Activated CD8-positive, alpha-beta T cell treated with anti-CD3 and anti-CD28 coated beads for 36 hours (primary cell): ENCODE measurements around the gene MAPK9. TPM values are rescaled to one million over a fixed set of nuclear protein-coding genes. Genes with fewer than 3 reads are reported as not detected.

Experiments
- ATAC-seq: fragments of 200-7000 bp; cut with Tn5 transposase; one replicate; pipeline ENCODE4 v1.10.0; 2021; ENCODE audit warnings: mild to moderate bottlenecking, moderate library complexity
- CTCF ChIA-PET: fragments of 350-600 bp; sonication (Branson Sonifier 250); formaldehyde crosslinking; loops from one replicate; lab custom pipeline; 2021; ENCODE audit warnings: antibody characterized with exemption; lab: Charles Lee
- POLR2A ChIA-PET: fragments of 350-600 bp; sonication (Branson Sonifier 250); formaldehyde crosslinking; loops from one replicate; lab custom pipeline; 2021; ENCODE audit warnings: antibody characterized with exemption; lab: Charles Lee
- DNase-seq: peaks from one replicate; pipeline ENCODE4 v3.0.0-alpha.2; 2020
- H3K27ac Mint-ChIP-seq: one replicate; pipeline ENCODE4 v1.8.0; 2021; ENCODE audit warnings: mild to moderate bottlenecking, mixed read lengths
- H3K27me3 Mint-ChIP-seq: one replicate; pipeline ENCODE4 v1.8.0; 2021; ENCODE audit warnings: mixed read lengths
- H3K36me3 Mint-ChIP-seq: one replicate; pipeline ENCODE4 v1.8.0; 2021; ENCODE audit warnings: low read depth, mixed read lengths
- H3K4me1 Mint-ChIP-seq: one replicate; pipeline ENCODE4 v1.8.0; 2021; ENCODE audit warnings: low read depth, mixed read lengths
- H3K4me3 Mint-ChIP-seq: one replicate; pipeline ENCODE4 v1.8.0; 2021; ENCODE audit warnings: mild to moderate bottlenecking, moderate library complexity, mixed read lengths
- H3K9me3 Mint-ChIP-seq: one replicate; pipeline ENCODE4 v1.8.0; 2021; ENCODE audit warnings: mixed read lengths
- intact Hi-C: fragments of 100-400 bp; cut with micrococcal nuclease; formaldehyde crosslinking; loops from one replicate; pipeline ENCODE4 v1.10.0; 2022
- total RNA-seq, 2 experiments: library from RNA; stranded (reverse); gene quantifications; one replicate each; pipeline ENCODE4 v1.2.3, GENCODE V29; 2021
- TF ChIP-seq, protein P1 (sequence below): fragments of 200-600 bp; IDR thresholded peaks from one replicate; pipeline ENCODE4 v1.8.0; 2022; ENCODE audit warnings: antibody characterized with exemption, mild to moderate bottlenecking

Gene MAPK9
- total RNA-seq: 10 to 100 TPM; 31.8 to 33.2 TPM

DNA sequence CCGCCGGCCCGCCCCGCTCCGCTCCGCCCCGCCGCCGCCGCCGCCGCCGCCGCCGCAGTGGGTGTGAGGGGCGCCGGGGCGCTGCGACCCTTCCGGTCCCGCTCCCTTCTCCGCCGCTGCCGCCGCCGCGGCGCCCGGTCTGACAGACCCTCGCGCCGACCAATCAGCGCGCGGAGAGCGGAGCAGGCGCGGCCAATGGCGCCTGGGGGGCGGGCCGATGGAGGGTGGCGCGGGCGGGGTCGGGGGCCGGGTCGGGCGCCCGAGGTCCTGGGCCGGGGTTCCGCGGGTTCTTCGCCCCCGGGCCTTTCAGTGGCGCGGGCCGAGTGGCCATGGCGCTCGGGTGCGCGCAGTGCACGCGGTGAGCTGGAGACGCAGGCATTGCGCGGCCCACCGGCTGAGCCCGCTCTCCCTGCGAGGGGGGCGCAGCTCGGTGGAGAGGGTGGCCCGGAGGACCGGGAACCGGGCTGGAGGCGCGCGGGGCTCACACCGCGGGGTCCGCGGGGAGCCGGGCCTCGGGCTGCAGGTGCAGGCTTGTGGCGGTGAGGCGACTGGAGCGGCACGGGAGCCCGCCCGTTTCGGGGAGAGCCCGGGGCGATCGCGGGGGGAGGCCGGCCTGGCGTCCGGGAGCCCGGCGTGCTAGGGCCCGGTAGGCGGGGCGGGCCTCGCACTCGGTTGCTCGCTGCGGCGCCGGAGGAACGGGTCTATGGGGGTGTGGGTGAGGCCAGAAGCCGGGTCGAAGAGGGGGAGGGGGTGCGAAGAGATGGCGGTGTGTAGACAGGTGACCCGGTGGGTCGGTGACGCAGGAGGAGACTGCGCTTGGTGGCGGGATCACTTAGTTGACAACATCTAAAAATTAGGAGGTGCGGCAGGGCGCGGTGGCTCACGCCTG lies at the start of gene MAPK9:
MAPK9 (minus strand) TSS at position 141 of the 889 bp plus-strand sequence. CDS start 11,522 bp downstream, outside the sequence.
- CTCF ChIA-PET: interaction anchor here (0.7 to 5.0 kb wide), 9 partner anchors 10 to 426 kb away, joined by 3 to 68 read pairs (median 5); no protein-coding TSS in a partner anchor
- peak within 1 kb of the TSS; percentile 82 for H3K4me3 Mint-ChIP-seq
- TF ChIP-seq, protein P1, sequence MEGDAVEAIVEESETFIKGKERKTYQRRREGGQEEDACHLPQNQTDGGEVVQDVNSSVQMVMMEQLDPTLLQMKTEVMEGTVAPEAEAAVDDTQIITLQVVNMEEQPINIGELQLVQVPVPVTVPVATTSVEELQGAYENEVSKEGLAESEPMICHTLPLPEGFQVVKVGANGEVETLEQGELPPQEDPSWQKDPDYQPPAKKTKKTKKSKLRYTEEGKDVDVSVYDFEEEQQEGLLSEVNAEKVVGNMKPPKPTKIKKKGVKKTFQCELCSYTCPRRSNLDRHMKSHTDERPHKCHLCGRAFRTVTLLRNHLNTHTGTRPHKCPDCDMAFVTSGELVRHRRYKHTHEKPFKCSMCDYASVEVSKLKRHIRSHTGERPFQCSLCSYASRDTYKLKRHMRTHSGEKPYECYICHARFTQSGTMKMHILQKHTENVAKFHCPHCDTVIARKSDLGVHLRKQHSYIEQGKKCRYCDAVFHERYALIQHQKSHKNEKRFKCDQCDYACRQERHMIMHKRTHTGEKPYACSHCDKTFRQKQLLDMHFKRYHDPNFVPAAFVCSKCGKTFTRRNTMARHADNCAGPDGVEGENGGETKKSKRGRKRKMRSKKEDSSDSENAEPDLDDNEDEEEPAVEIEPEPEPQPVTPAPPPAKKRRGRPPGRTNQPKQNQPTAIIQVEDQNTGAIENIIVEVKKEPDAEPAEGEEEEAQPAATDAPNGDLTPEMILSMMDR: no peak
- peak; percentile 88 for DNase-seq
- POLR2A ChIA-PET: interaction anchor here (0.5 kb wide), 1 partner anchor 251 kb away, joined by 3 read pairs; no protein-coding TSS in a partner anchor
- intact Hi-C loops: loop anchor here (5.0 kb wide), 1 partner anchor 180 kb away; no protein-coding TSS in a partner anchor
- H3K9me3 Mint-ChIP-seq: no peaks in the 10 kb centered on the region
- no peaks in the 10 kb centered on the region for H3K27me3 Mint-ChIP-seq
- H3K36me3 Mint-ChIP-seq: no peaks in the 10 kb centered on the region
- H3K27ac Mint-ChIP-seq: peak within 1 kb of the TSS; percentile 86
- peaks cover 37% of the 10 kb centered on the region for H3K4me1 Mint-ChIP-seq
- peak; percentile 82 for ATAC-seq

DNA sequence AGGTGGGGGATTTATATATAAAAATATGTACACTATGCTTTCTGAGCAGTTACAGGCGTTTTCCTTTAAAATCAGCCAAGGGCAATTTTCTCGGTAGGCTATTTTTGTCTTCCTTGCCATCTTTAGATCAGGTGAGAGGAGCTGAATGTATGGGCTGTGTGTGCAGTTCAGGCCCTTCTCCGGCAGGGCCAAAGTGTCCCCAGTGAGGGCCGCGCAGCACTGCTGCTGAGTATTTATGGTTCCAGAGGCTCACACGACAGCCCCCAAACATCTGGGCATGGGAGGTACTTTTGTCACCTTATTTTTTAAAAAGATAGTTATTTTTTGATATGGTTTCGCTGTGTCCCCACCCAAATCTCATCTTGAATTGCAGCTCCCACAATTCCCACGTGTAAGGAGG lies 49.7 kb upstream of the MAPK9 start:
- POLR2A ChIA-PET: no interaction called here
- H3K4me1 Mint-ChIP-seq: no peaks in the 10 kb centered on the region
- DNase-seq (no peak), ATAC-seq (no peak)
- H3K27me3 Mint-ChIP-seq: no peaks in the 10 kb centered on the region
- no peak overlapping the region for H3K4me3 Mint-ChIP-seq
- TF ChIP-seq, protein P1: no peak
- intact Hi-C loops: no loop called here
- H3K36me3 Mint-ChIP-seq: no peaks in the 10 kb centered on the region
- no peak overlapping the region for H3K27ac Mint-ChIP-seq
- CTCF ChIA-PET: interaction anchor here (3.6 kb wide), 1 partner anchor 14 kb away, joined by 19 read pairs; no protein-coding TSS in a partner anchor
- H3K9me3 Mint-ChIP-seq: no peaks in the 10 kb centered on the region

DNA sequence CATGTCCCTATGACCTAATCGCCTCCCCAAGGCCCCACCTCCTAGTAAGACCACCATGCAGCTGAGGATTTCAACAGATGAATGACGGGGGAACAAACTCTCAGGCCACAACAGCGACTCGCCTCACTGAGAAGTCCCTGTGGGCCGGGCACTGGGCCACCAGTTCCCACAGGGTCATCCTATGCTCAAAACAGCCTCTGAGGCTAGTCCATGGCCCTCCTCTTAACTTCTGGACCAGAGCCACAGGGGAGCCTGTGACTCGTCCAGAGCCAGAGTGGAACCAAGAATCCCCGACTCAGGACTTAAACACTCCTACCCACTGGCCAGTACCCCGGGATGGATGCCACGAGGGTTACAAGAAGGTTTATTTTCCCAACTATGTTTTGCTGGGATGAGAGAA lies 49.0 kb upstream of the MAPK9 start:
- H3K27me3 Mint-ChIP-seq: no peaks in the 10 kb centered on the region
- POLR2A ChIA-PET: no interaction called here
- ATAC-seq (no peak), DNase-seq (no peak)
- H3K27ac Mint-ChIP-seq: no peak overlapping the region
- H3K9me3 Mint-ChIP-seq: no peaks in the 10 kb centered on the region
- TF ChIP-seq, protein P1: no peak
- CTCF ChIA-PET: interaction anchor here (3.6 kb wide), 1 partner anchor 13 kb away, joined by 19 read pairs; no protein-coding TSS in a partner anchor
- no peaks in the 10 kb centered on the region for H3K36me3 Mint-ChIP-seq
- no peak overlapping the region for H3K4me3 Mint-ChIP-seq
- intact Hi-C loops: no loop called here
- H3K4me1 Mint-ChIP-seq: no peaks in the 10 kb centered on the region

DNA sequence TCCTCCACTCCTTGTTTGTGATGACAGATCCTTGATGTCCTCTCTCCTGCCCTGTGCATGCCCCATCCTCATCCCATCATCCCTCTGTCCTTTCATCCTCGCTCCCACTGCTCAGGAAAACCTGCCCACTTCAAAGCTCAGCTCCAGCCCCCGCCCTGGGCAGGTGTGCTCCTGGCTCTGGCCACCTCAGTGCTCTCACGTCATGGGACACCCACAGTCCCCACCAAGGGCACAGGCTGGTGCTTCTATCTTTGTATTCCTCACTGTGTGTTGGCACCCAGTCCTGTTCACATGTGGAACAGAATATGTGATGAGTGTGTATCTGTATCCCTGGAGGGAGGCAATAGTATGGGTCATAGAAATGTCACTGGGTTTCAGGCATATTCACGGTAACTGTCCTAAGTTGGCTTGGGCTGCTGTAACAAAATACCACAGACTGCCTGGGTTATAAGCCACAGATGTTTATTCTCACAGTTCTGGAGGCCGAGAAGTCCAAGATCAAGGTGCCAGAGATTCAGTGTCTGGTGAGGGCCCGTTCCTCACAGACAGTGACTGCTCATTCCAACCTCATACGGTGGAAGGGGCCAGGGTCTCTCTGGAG lies 47.8 kb upstream of the MAPK9 start:
- CTCF ChIA-PET: interaction anchor here (3.0 kb wide), 1 partner anchor 11 kb away, joined by 13 read pairs; no protein-coding TSS in a partner anchor
- TF ChIP-seq, protein P1: no peak
- Mint-ChIP-seq H3K9me3 (no peaks in the 10 kb centered on the region), H3K4me3 (no peak overlapping the region), H3K27me3 (no peaks in the 10 kb centered on the region), H3K4me1 (no peaks in the 10 kb centered on the region), H3K36me3 (no peaks in the 10 kb centered on the region), H3K27ac (no peak overlapping the region)
- POLR2A ChIA-PET: no interaction called here
- intact Hi-C loops: no loop called here
- ATAC-seq: no peak
- no peak for DNase-seq
